ENCODE results near the gene PCK2.

The PCK2 gene

DNA sequence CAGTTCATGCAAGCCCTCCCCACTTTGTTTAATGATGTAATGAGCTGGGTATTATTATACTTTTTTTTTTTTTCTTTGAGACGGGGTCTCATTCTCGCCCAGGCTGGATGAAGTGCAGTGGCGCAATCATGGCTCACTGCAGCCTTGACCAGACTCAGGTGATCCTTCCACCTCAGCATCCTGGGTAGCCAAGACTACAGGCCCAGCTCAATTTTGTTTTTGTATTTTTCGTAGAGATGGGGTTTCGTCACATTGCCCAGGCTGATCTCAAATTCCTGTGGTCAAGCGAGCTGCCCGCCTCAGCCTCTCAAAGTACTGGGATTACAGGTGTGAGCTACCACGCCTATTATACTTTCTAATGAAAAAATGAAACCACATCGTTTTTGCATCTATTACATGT is 15.9 kb downstream of the PCK2 start:
- peaks cover 4% of the 10 kb centered on the region for H3K27me3 Mint-ChIP-seq (ENCODE audit: low read depth, poor library complexity)
- TF ChIP-seq, protein P1, sequence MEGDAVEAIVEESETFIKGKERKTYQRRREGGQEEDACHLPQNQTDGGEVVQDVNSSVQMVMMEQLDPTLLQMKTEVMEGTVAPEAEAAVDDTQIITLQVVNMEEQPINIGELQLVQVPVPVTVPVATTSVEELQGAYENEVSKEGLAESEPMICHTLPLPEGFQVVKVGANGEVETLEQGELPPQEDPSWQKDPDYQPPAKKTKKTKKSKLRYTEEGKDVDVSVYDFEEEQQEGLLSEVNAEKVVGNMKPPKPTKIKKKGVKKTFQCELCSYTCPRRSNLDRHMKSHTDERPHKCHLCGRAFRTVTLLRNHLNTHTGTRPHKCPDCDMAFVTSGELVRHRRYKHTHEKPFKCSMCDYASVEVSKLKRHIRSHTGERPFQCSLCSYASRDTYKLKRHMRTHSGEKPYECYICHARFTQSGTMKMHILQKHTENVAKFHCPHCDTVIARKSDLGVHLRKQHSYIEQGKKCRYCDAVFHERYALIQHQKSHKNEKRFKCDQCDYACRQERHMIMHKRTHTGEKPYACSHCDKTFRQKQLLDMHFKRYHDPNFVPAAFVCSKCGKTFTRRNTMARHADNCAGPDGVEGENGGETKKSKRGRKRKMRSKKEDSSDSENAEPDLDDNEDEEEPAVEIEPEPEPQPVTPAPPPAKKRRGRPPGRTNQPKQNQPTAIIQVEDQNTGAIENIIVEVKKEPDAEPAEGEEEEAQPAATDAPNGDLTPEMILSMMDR (IDR thresholded peaks at IDR 0.05) = no peak
- DNase-seq = no peak
- H3K9me3 Mint-ChIP-seq = peaks cover under 1% of the 10 kb centered on the region
- peaks cover 2% of the 10 kb centered on the region for H3K36me3 Mint-ChIP-seq (ENCODE audit: low read depth)
- H3K4me3 Mint-ChIP-seq = no peak overlapping the region
- H3K4me1 Mint-ChIP-seq = peaks cover 11% of the 10 kb centered on the region
- no peak overlapping the region for H3K27ac Mint-ChIP-seq

DNA sequence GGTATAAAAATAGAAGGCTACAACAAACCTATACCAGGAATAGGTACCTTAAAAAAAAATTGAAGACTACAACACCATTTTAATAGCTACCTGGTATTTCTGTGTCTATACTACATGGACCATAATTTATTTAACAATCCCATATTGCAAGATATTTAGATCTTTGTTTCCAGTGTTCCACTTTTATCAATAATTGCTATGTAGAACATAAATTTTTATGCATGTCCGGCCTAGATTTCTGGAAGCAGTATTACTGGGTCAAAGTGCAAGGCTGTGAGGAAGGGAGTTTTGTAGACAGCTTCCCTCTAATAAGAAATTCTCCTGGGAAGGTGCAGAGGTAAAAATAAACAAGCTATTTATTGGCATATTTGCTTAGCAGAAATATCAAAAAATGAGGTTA is 16.4 kb downstream of the PCK2 start:
- TF ChIP-seq, protein P1 (IDR thresholded peaks at IDR 0.05) = no peak
- no peak overlapping the region for H3K4me3 Mint-ChIP-seq
- no peaks in the 10 kb centered on the region for H3K36me3 Mint-ChIP-seq (ENCODE audit: low read depth)
- H3K4me1 Mint-ChIP-seq = peaks cover 16% of the 10 kb centered on the region
- H3K27ac Mint-ChIP-seq = no peak overlapping the region
- H3K27me3 Mint-ChIP-seq (ENCODE audit: low read depth, poor library complexity) = peaks cover 7% of the 10 kb centered on the region
- DNase-seq = no peak
- H3K9me3 Mint-ChIP-seq = no peaks in the 10 kb centered on the region

DNA sequence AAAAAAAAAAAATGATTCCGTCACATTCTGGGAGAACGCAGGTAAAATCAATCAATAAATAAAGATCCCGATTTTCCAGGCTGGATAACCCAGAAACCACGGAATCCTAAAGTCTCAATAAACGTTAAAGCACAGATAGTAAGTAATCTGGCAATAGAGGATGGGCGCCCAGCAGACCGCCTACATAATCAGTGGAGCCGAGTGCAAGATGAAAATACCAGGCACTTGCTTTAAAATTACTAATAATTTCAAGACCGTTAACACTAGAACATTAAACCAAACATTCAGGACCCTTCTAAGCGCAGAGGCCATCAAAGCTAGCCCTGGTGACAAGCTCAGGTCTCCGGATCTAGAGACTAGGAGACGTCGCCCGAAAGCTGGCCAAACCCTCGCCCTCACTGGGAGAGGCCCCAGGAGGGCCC is 19.3 kb downstream of the PCK2 start:
- Mint-ChIP-seq H3K27me3 (ENCODE audit: low read depth, poor library complexity) (peaks cover 10% of the 10 kb centered on the region), H3K27ac (peak overlapping the region; percentile 100), H3K9me3 (no peaks in the 10 kb centered on the region), H3K36me3 (ENCODE audit: low read depth) (peaks cover 19% of the 10 kb centered on the region), H3K4me3 (peak overlapping the region; percentile 98), H3K4me1 (peaks cover 22% of the 10 kb centered on the region)
- DNase-seq = no peak
- TF ChIP-seq, protein P1 (IDR thresholded peaks at IDR 0.05) = no peak

DNA sequence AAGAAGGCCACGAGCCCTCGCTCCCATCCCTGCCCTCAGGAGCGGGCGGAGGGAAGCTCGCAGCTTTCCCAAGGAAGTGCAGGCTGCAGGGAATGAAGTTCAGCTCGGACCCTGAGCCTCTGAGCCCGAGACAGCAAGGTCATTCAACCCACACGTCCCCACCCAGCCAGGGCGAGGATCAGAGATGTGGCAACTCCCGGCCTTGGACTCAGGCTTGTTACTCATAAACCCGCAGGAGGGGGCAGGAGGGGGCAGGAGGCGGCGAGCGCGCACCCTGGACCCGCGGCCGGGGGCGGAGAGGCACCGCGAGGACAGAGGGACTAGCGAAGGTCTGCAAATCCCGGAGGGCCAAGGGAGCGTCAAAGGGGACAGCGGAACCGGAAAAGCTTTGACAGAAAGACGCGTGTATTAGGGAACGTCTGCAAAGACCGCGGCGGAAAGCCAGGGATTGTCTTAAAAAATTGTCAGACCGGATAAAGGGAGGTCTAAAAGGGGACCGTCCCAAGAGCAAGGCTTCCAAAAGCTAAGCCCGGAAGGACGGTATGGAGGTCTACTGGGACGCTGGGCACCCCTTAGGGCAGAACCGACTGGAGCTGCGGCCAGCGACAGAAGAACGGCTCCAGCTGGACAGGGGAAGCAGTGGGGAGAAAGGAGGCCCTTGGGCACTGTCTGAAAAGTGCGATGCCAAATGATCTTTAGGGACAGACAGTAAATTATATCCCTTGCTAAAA is 19.9 kb downstream of the PCK2 start:
- peaks cover 18% of the 10 kb centered on the region for H3K4me1 Mint-ChIP-seq
- H3K36me3 Mint-ChIP-seq (ENCODE audit: low read depth) = peaks cover 25% of the 10 kb centered on the region
- peak overlapping the region; percentile 100 for H3K27ac Mint-ChIP-seq
- no peaks in the 10 kb centered on the region for H3K9me3 Mint-ChIP-seq
- peak overlapping the region; percentile 98 for H3K4me3 Mint-ChIP-seq
- peaks cover 10% of the 10 kb centered on the region for H3K27me3 Mint-ChIP-seq (ENCODE audit: low read depth, poor library complexity)
- TF ChIP-seq, protein P1 (IDR thresholded peaks at IDR 0.05) = no peak
- peak; percentile 74 for DNase-seq

DNA sequence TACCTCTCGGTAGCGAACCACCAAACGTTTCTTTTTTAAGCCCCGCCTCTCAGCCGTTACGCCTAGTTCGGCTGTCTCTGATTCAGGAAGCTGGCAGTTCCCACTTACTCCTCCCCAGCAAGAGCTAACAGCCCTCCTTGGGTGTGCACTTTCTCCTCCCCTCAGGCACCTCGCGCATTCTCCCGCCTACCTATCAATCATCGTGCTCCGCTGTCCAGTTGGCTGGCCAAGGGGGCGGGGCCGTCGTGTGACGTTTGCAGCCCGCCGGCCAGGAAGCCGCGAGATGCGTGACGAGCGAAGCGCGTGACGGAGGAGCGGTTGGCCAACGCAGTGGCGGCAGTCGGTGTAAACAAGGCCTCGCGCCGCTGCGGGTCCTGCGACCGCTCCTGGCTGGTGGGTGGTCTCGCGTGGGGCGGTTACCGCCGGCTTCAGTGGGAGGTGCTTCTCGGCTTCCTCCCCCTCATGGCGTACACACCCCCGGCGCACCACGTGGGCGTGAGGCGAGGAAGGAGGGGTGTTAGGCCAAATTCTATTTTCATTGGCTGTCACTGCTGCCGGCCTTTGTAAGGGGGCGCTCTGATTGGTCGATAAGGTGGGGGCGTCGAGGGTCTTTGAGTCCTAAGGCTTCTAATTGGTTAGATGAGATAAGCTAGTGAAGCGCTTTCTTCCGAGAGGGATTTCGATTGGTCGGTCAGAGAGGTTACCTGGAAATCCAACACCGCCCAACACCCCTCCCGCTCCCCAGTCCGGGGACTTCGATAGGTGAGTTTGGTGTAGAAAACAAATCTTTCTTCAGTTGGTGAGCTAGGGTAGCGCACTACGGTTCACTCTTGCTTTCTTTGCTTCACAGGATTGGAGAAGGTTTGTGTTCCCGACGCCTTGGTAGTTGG is 20.7 kb downstream of the PCK2 start, which contains the start of the genes DCAF11 and NRL:
TSS of gene DCAF11 (plus strand) at position 246 of the 890 bp plus-strand sequence. CDS start 818 bp downstream, outside the sequence.
TSS of gene NRL (minus strand) at position 418 of the 890 bp plus-strand sequence. CDS start 32,101 bp downstream, outside the sequence.
- H3K27ac Mint-ChIP-seq = peak within 1 kb of the TSS; percentile 100
- peaks cover 10% of the 10 kb centered on the region for H3K27me3 Mint-ChIP-seq (ENCODE audit: low read depth, poor library complexity)
- peak; percentile 98 for DNase-seq
- H3K36me3 Mint-ChIP-seq (ENCODE audit: low read depth) = peaks cover 33% of the 10 kb centered on the region
- H3K4me1 Mint-ChIP-seq = peaks cover 17% of the 10 kb centered on the region
- TF ChIP-seq, protein P1 (IDR thresholded peaks at IDR 0.05) = no peak
- peak within 1 kb of the TSS; percentile 98 for H3K4me3 Mint-ChIP-seq
- no peaks in the 10 kb centered on the region for H3K9me3 Mint-ChIP-seq

Measured in nephron progenitor cell (in vitro differentiated cells).